Lung microvascular endothelial cell (primary cell): ENCODE results near the gene DUSP10. TPM values are rescaled to one million over a fixed set of nuclear protein-coding genes. Genes with fewer than 3 reads are reported as not detected.

ENCODE experiments used
- DNase-seq, 2 donors: peaks; one replicate each; pipeline versions ENCODE4 v3.0.0 to v3.0.0-alpha.2; 2010; ENCODE audit warnings: low read depth in 2 of 2
- total RNA-seq: library from RNA; depleted of rRNA; stranded (reverse); fragments of >200 nt; gene quantifications from 2 replicates; pipeline ENCODE4 v1.2.1, GENCODE V29; 2014

Gene DUSP10
- 1.8 and 2.6 TPM in 2 replicates for total RNA-seq

GRCh38 chr1:221741703-221742554 lies at the start of gene DUSP10:
Gene DUSP10 (minus strand): TSS chr1:221742089. CDS start chr1:221739744, 2,345 bp downstream.
- DNase-seq, result peak; percentile 100

DNA sequence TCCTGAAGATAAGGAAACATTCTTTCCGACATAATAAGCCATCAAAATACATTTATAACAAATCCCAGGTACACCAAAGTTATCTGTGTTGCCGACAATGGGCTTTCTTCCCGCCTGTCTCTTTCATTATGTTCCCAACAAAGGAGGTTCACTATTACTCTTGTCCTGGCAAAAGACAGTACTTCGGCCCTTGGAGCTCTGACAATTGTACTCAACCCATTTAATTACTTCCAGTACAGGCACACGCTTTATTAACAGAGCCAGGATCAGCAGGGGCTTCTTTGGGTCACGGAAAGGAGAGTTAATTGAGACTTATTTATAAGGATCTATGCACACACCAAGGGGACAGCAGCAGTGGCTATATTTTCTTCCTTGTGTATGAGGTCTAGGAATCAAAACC lies 46.6 kb upstream of the DUSP10 start:
- DNase-seq, result no peak

GRCh38 chr1:221786647-221787046 lies 44.8 kb upstream of the DUSP10 start:
- no peak for DNase-seq

DNA sequence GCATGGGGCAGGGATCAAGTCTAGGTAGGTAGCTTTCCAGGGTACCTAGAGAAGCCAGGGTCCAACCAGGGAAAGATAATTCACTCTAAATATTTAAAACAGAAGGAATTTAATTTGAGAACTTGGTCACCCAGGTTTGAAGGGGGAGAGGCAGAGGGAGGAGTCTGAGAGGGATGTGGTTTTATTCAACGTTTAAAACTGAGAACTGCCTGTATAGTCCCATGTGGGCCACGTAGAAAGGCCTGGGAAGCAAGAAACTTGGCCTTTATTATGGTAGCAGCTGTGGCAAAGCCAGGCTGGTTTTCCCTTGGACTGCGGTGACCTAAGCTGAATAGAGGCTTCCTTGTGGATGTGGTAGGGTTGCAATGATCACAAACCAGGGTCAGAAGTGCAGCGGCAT lies 42.0 kb upstream of the DUSP10 start:
- no peak for DNase-seq

DNA sequence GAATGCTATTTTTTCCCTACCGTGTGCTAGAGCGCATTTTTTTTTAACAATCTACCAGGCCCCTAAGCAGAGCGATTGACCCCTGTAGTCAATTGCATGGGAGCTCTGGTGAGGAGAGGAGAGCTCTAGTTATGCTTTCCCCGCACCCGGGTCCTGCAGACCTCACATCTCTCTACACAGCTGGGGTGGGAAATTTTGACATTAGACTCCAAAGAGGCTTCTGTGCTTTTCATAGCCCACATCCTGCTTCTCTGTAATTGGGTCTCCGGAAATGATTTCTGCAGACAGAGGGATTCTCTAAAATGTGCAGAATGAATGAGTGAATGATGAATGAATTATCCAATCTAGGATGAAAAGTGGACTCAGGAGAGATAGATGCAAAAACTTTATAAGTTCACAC lies 41.5 kb upstream of the DUSP10 start:
- no peak for DNase-seq

GRCh38 chr1:221782970-221783369 lies 41.1 kb upstream of the DUSP10 start:
- no peak for DNase-seq

GRCh38 chr1:221782477-221782876 lies 40.6 kb upstream of the DUSP10 start:
- DNase-seq, result peak in 1 of 2 donors; percentile 26

DNA sequence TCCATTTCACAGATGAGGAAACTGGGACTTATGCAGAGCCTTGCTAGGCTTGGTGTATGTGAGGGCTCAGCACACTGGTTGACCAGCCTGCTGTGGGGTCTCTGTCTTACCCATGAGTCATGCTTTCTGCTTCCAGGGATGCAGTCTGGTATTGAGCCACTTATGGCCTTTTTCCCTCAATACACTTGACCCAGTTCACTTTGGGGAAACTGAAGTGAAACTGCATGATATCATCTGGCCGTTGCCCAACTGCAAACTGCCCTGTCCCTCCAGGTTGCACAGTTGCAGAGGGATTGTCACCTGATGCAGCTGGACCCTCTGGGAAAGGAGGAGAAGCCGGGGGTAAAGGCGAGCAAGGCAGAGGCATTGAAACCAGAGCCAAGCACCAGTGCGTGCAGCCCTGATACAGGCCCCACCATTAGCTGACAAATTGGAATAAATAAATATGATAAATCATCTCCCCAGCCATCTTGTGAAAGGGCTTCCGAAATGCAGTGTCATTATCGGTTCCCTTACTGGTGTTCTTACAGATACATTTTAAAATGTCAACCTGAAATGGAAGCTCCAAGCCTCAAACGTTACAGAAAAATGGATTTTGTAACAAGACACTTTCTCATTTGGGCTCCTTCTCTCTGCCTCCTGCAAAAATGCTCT lies 39.3 kb upstream of the DUSP10 start:
- DNase-seq, result no peak

DNA sequence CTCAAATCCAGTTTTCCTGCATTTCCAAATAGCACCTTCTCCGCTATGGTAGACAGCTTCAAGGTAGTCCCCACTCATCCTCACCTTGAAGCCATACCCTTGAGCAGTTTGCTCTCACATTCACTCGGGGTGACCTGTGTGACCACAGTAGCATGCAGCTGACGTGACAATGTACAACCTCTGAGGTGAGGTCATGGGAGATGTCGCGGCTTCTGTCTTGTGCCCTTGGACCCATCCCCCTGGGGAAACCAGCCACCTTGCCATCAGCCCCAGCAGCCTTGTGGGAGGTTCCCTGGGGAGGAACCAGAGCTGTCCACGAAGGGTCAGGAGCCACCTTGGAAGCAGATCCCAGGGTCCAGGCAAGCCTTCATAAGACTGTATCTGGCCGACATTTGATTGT lies 38.3 kb upstream of the DUSP10 start:
- no peak for DNase-seq

- DNase-seq, result no peak
These were observed 37.9 kb upstream of the DUSP10 start for GRCh38 chr1:221779771-221780170.

- DNase-seq, result no peak
These were observed 36.8 kb upstream of the DUSP10 start for GRCh38 chr1:221778535-221779142.

- DNase-seq, result no peak
These were observed 36.2 kb upstream of the DUSP10 start for GRCh38 chr1:221778125-221778524.

GRCh38 chr1:221777431-221778072 lies 35.7 kb upstream of the DUSP10 start:
- DNase-seq, result no peak

DNA sequence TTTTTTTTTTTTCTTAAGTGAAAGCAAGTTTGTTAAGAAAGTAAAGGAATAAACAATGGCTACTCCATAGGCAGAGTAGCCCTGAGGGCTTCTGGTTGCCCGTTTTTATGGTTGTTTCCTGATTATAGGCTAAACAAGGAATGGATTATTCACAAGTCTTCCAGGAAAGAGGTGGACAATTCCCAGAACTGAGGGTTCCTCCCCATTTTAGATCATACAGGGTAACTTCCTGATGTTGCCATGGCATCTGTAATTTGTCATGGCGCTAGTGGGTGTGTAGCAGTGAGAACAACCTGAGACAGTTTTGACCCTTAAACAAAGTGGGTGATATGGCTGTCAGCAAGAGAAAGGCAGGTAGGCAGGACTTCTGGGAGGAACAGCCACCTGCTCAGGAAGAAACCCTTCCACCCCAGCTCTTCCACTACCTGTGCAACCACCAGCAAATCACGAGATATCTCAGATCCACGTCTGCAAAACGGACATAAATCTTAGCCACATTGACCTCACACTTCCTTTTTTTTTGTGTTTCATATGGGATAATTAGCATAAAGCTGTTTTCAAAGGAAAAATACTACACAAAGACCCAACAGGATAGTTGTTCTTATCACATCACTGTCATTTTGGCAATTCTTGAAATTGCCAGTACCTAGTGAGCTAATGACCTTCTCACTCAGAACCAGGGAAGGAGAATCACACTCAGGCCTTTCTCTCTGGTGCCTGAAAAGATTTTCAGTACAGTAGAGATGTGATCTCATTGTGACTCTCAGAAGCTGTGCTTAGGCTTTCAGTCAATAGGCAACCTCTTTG lies 34.8 kb upstream of the DUSP10 start:
- DNase-seq, result peak; percentile 30 to 67

DNA sequence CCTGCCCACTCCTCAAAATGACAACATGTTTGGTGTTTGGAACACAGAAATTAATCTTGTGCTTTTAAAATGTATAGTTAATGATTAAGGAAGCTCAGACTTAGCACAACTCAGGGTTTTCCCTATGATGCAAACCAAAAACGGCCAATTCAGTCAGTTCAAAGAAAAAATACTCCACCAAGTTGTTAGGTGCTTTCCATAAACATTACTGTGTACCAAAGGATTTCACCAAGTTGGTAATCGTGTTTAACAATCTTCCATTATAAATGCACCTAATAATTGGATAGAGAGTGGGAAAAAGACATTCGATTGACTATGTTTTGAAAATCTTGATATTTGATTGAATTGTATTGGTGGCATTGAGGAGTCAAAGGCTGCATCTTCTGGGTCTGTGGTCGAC lies 33.3 kb upstream of the DUSP10 start:
- DNase-seq, result no peak

DNA sequence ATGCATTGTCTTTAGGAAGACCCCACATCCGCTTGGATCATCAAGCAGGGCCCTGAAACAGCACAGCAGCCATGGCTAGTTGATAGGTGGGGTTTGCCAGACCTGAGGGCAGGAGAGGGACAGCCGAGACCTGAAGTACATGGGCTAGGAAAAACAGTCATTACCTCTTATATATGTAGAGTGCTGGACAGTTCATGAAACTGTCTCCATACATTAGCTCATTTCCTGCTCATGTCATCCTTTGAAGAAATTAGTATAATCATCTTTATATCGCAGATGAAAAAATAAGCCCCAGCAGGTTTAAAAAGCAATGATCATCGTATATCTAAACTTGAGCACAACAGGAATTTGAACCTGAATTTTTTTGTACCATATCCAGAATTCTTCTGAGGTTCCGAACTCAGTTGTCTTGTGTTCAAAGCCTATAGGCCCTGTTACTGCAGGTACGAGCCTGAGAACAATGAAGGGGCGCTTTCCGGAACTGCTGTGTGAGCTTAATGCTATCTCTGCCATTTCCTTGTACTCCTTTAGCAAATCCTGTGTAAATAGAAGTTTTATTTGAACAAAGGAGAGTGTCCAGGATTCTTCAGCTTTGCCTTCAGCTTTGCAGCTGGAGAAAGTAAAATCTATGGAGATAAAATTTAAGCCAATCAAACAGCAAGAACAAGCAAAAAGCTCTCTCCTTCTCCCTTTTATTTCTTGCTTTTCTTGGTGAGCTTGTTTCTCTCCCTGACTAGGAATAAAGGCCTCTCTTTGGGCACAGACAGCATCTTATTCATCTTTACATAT lies 32.4 kb upstream of the DUSP10 start:
- peak in 1 of 2 donors; percentile 45 for DNase-seq

DNA sequence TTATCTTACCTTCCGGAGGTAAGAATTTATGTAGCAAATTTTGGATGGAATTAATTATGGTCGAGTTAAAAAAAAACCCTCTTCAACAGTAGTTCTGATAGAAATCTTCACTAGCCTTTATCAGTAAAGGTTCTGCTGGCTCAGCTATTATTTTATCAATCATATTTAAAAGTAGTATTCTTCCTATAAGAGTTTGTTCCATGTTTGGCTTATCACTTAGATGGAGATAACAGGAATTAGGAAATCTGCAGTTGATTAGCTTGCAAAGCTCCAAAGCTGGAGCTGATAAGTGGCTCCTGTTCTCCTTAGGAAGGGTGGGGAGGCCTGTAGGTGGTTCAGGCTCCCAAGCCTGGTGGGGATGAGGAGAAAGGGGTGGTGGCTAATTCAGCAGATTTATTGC lies 31.5 kb upstream of the DUSP10 start:
- no peak for DNase-seq

GRCh38 chr1:221772117-221772516 lies 30.2 kb upstream of the DUSP10 start:
- DNase-seq, result peak in 1 of 2 donors; percentile 43

- peak; percentile 55 to 81 for DNase-seq
These were observed 26.7 kb upstream of the DUSP10 start for GRCh38 chr1:221768444-221769066.

DNA sequence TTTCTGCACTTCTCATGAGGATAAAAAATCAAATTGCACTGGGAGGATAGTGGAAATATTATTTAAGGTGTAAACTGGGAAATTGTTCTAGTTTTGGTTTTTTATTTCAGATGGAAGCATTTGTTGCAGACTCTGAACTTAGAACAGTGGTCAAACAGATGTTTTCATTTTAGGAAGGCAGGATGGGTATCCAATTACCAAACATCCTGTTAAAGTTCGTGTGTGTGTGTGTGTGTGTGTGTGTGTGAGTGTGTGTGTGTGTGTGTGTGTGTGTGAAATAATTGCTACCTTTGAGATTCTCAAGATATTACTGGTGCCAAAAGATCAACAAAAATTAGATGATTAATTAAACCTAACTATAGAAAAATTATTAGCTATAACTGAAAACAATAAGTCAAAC lies 24.3 kb upstream of the DUSP10 start:
- DNase-seq, result peak; percentile 23 to 40
